H9 (cell line): ENCODE measurements around the gene SLC6A7. TPM values are rescaled to one million over a fixed set of nuclear protein-coding genes. Genes with fewer than 3 reads are reported as not detected.

Experiments
- DNase-seq: peaks from one replicate; pipeline ENCODE4 v3.0.0-alpha.2; 2017
- H2AFZ ChIP-seq: one replicate; pipeline ENCODE4 v1.6.1; 2013; ENCODE audit warnings: mild to moderate bottlenecking, low read length, control low read depth, moderate library complexity
- H2AK5ac ChIP-seq: 2 replicates; pipeline ENCODE4 v1.6.1; 2013; ENCODE audit warnings: low read length, control low read depth, mixed read lengths; ENCODE audit not compliant: insufficient read length
- H2BK120ac ChIP-seq: one replicate; pipeline ENCODE4 v1.6.1; 2013; ENCODE audit warnings: low read depth, mild to moderate bottlenecking, low read length, control low read depth, inconsistent platforms; ENCODE audit not compliant: poor library complexity, severe bottlenecking
- H2BK12ac ChIP-seq: 2 replicates; pipeline ENCODE4 v1.6.1; 2013; ENCODE audit warnings: low read length, control low read depth, mixed read lengths, low read depth; ENCODE audit not compliant: insufficient read length
- H2BK15ac ChIP-seq: 2 replicates; pipeline ENCODE4 v1.6.1; 2013; ENCODE audit warnings: low read depth, low read length, control low read depth
- H2BK20ac ChIP-seq: one replicate; pipeline ENCODE4 v1.6.1; 2013; ENCODE audit warnings: low read depth, mild to moderate bottlenecking, low read length, control low read depth, inconsistent platforms; ENCODE audit not compliant: poor library complexity, severe bottlenecking
- H2BK5ac ChIP-seq: 2 replicates; pipeline ENCODE4 v1.6.1; 2013; ENCODE audit warnings: low read length, control low read depth, mixed read lengths; ENCODE audit not compliant: insufficient read length
- H3K14ac ChIP-seq: 2 replicates; pipeline ENCODE4 v1.6.1; 2013; ENCODE audit warnings: low read length, control low read depth; ENCODE audit not compliant: insufficient read depth
- H3K18ac ChIP-seq: 2 replicates; pipeline ENCODE4 v1.6.1; 2013; ENCODE audit warnings: low read depth, mild to moderate bottlenecking, mixed read lengths, low read length, control low read depth; ENCODE audit not compliant: insufficient read length
- H3K23ac ChIP-seq: 2 replicates; pipeline ENCODE4 v1.6.1; 2013; ENCODE audit warnings: low read length, control low read depth, mixed read lengths, low read depth; ENCODE audit not compliant: insufficient read length
- H3K23me2 ChIP-seq: 2 replicates; pipeline ENCODE4 v1.6.1; 2013; ENCODE audit warnings: low read depth, mild to moderate bottlenecking, mixed read lengths, low read length, control low read depth; ENCODE audit not compliant: insufficient read length, poor library complexity, severe bottlenecking
- H3K27ac ChIP-seq: 2 replicates; pipeline ENCODE4 v1.5.1; 2013; ENCODE audit warnings: low read length, control low read depth, mixed read lengths, low read depth; ENCODE audit not compliant: insufficient read length
- H3K27me3 ChIP-seq: 2 replicates; pipeline ENCODE4 v1.6.1; 2013; ENCODE audit warnings: low read length, control low read depth, inconsistent platforms; ENCODE audit not compliant: insufficient read depth
- H3K4ac ChIP-seq: 2 replicates; pipeline ENCODE4 v1.6.1; 2013; ENCODE audit warnings: low read depth, mild to moderate bottlenecking, control low read depth, inconsistent platforms, low read length, moderate library complexity
- H3K4me1 ChIP-seq: 2 replicates; pipeline ENCODE4 v1.6.1; 2013; ENCODE audit warnings: low read length, control low read depth, inconsistent platforms; ENCODE audit not compliant: insufficient read depth
- H3K4me2 ChIP-seq: 2 replicates; pipeline ENCODE4 v1.6.1; 2013; ENCODE audit warnings: low read length, control low read depth, mixed read lengths; ENCODE audit not compliant: insufficient read length, insufficient read depth
- H3K56ac ChIP-seq: 2 replicates; pipeline ENCODE4 v1.6.1; 2013; ENCODE audit warnings: low read depth, mild to moderate bottlenecking, mixed read lengths, low read length, control low read depth; ENCODE audit not compliant: insufficient read length
- H3K79me1 ChIP-seq: 2 replicates; pipeline ENCODE4 v1.6.1; 2013; ENCODE audit warnings: low read depth, mild to moderate bottlenecking, moderate library complexity, low read length, control low read depth, inconsistent platforms; ENCODE audit not compliant: insufficient read depth, poor library complexity, severe bottlenecking
- H3K79me2 ChIP-seq: 2 replicates; pipeline ENCODE4 v1.6.1; 2013; ENCODE audit warnings: low read length, control low read depth, inconsistent platforms; ENCODE audit not compliant: insufficient read depth
- H3K9ac ChIP-seq: 2 replicates; pipeline ENCODE4 v1.6.1; 2013; ENCODE audit warnings: low read length, control low read depth, mixed read lengths; ENCODE audit not compliant: insufficient read length; ENCODE audit errors: extremely low read depth
- H3K9me3 ChIP-seq: one replicate; pipeline ENCODE4 v1.6.1; 2013; ENCODE audit warnings: low read depth, low read length, inconsistent platforms; ENCODE audit not compliant: control insufficient read depth
- H3T11ph ChIP-seq: one replicate; pipeline ENCODE4 v1.6.1; 2013; ENCODE audit warnings: mild to moderate bottlenecking, low read length, control low read depth, inconsistent platforms
- H4K20me1 ChIP-seq: one replicate; pipeline ENCODE4 v1.6.1; 2013; ENCODE audit not compliant: control insufficient read depth, insufficient read length, insufficient read depth
- H4K5ac ChIP-seq: 2 replicates; pipeline ENCODE4 v1.6.1; 2013; ENCODE audit warnings: low read depth, mild to moderate bottlenecking, mixed read lengths, low read length, control low read depth; ENCODE audit not compliant: insufficient read length
- H4K8ac ChIP-seq: replicated peaks from 2 replicates; pipeline ENCODE4 v1.6.1; 2013; ENCODE audit warnings: low read length, control low read depth, mixed read lengths, low read depth; ENCODE audit not compliant: insufficient read length
- H4K91ac ChIP-seq: 2 replicates; pipeline ENCODE4 v1.6.1; 2013; ENCODE audit warnings: low read depth, mild to moderate bottlenecking, moderate library complexity, mixed read lengths, low read length, control low read depth; ENCODE audit not compliant: insufficient read length
- H3K27ac Mint-ChIP-seq, 3 experiments: 2 replicates in 2 of 3; 3 replicates in 1 of 3; pipeline ENCODE4 v1.8.0; 2020 to 2021; ENCODE audit warnings: mixed read lengths in 3 of 3, mild to moderate bottlenecking in 1 of 3, moderate library complexity in 1 of 3
- H3K27me3 Mint-ChIP-seq: 2 replicates; pipeline ENCODE4 v1.8.0; 2021; ENCODE audit warnings: low read depth, mild to moderate bottlenecking, moderate library complexity, mixed read lengths
- H3K36me3 Mint-ChIP-seq, 3 experiments: 2 replicates in 2 of 3; 3 replicates in 1 of 3; pipeline ENCODE4 v1.8.0; 2020 to 2021; ENCODE audit warnings: low read depth in 3 of 3, mixed read lengths in 3 of 3; ENCODE audit not compliant: insufficient read depth in 1 of 3
- H3K4me1 Mint-ChIP-seq, 2 experiments: 2 replicates each; pipeline ENCODE4 v1.8.0; 2020; ENCODE audit warnings: mixed read lengths in 2 of 2
- H3K4me3 Mint-ChIP-seq, 2 experiments: 2 replicates in 1 of 2; 3 replicates in 1 of 2; pipeline ENCODE4 v1.8.0; 2020 to 2021; ENCODE audit warnings: mild to moderate bottlenecking in 2 of 2, mixed read lengths in 2 of 2, moderate library complexity in 1 of 2
- H3K9me3 Mint-ChIP-seq, 2 experiments: 2 replicates in 1 of 2; 3 replicates in 1 of 2; pipeline ENCODE4 v1.8.0; 2020; ENCODE audit warnings: mild to moderate bottlenecking in 2 of 2, mixed read lengths in 2 of 2, moderate library complexity in 1 of 2
- WGBS: extraction: QIAGEN DNeasy Blood & Tissue Kit; methylation state at CpG from one replicate; pipeline ENCODE4 v1.1.7; 2013; ENCODE audit warnings: missing lambda C conversion rate, low lambda C conversion rate, mixed read lengths; ENCODE audit not compliant: insufficient read length; ENCODE audit errors: extremely low coverage; 5-methylcytosine and 5-hydroxymethylcytosine counted together
- total RNA-seq: library from RNA; stranded (reverse); gene quantifications from 2 replicates; pipeline ENCODE4 v1.2.1, GENCODE V29; 2021
- TF ChIP-seq, protein P1 (sequence below): fragments of 200-600 bp; sonication (generic); conservative IDR thresholded peaks from 3 replicates; pipeline ENCODE4 v1.8.0; 2021; ENCODE audit warnings: antibody characterized with exemption, mild to moderate bottlenecking

Gene SLC6A7
- total RNA-seq, 1 experiment from 2014 or later: not detected

DNA sequence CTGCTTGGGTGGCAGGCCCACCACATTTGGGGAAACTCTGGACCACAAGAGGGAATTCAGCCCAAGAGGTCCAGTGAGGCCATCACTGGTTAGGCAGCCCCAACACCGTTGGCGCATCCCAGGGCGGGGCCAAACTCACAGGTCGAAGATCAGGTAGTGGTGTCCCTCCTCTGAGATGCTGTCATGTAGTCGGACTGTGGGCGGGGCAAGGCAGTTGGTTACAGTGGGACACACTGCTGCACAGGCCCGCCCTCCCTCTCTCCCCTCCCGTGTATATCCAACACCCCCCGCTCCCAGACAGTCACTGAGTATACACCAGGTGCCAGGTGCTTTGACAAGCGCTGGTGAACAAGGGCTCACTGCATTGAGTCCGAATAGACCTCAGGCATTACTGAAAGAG lies 67.6 kb downstream of the SLC6A7 start:
- Histone ChIP-seq H2BK15ac (no peak overlapping the region), H3K4me1 (no peaks in the 10 kb centered on the region; the same call in 1 of the 2 replicates), H3K4ac (no peak overlapping the region), H2BK20ac (no peak overlapping the region), H3K27ac (no peak overlapping the region), H4K20me1 (no peaks in the 10 kb centered on the region), H3K79me1 (no peaks in the 10 kb centered on the region), H3K9ac (no peak overlapping the region), H3K56ac (no peak overlapping the region), H2BK5ac (no peak overlapping the region), H4K5ac (no peak overlapping the region), H3K14ac (no peak overlapping the region), H3K79me2 (no peaks in the 10 kb centered on the region), H4K8ac (no peak overlapping the region), H3T11ph (no peak overlapping the region), H3K9me3 (no peaks in the 10 kb centered on the region), H2BK12ac (no peak overlapping the region), H2AK5ac (no peak overlapping the region), H3K4me2 (no peak overlapping the region), H2AFZ (no peak overlapping the region), H3K23ac (no peak overlapping the region), H3K23me2 (no peaks in the 10 kb centered on the region), H2BK120ac (no peak overlapping the region), H3K27me3 (no peaks in the 10 kb centered on the region), H4K91ac (no peak overlapping the region), H3K18ac (no peak overlapping the region)
- Mint-ChIP-seq H3K36me3 (no peaks in the 10 kb centered on the region; a peak in 1 of 7 replicates), H3K4me1 (peaks cover 5 to 14% of the 10 kb centered on the region in 2 experiments), H3K4me3 (no peak overlapping the region), H3K27me3 (peaks cover 6% of the 10 kb centered on the region), H3K9me3 (no peaks in the 10 kb centered on the region), H3K27ac (no peak overlapping the region)
- WGBS: no CpG with 5 or more reads among the region's 11 CpGs
- TF ChIP-seq, protein P1, sequence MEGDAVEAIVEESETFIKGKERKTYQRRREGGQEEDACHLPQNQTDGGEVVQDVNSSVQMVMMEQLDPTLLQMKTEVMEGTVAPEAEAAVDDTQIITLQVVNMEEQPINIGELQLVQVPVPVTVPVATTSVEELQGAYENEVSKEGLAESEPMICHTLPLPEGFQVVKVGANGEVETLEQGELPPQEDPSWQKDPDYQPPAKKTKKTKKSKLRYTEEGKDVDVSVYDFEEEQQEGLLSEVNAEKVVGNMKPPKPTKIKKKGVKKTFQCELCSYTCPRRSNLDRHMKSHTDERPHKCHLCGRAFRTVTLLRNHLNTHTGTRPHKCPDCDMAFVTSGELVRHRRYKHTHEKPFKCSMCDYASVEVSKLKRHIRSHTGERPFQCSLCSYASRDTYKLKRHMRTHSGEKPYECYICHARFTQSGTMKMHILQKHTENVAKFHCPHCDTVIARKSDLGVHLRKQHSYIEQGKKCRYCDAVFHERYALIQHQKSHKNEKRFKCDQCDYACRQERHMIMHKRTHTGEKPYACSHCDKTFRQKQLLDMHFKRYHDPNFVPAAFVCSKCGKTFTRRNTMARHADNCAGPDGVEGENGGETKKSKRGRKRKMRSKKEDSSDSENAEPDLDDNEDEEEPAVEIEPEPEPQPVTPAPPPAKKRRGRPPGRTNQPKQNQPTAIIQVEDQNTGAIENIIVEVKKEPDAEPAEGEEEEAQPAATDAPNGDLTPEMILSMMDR: no peak
- DNase-seq: no peak
